CD4-positive, alpha-beta T cell treated with Interleukin-21 for 1 hour (primary cell): ENCODE data around the gene ECI2.

Experiments
- DNase-seq: peaks from one replicate; pipeline ENCODE4 v3.0.0-alpha.2; 2020

Gene ECI2

GRCh38 chr6:4134841-4135664, at the start of gene ECI2:
Gene ECI2, minus strand, starts transcription at chr6:4135575. Its CDS starts 15 bp downstream, at chr6:4135560.
- DNase-seq: no peak

GRCh38 chr6:4180652-4181255, 45.4 kb upstream of the ECI2 start:
- DNase-seq: peak; percentile 5

- DNase-seq: no peak
Observed at GRCh38 chr6:4179960-4180651, 44.7 kb upstream of the ECI2 start.

- no peak for DNase-seq
Observed at GRCh38 chr6:4178737-4179333, 43.5 kb upstream of the ECI2 start.

- no peak for DNase-seq
Observed at GRCh38 chr6:4176907-4177306, 41.5 kb upstream of the ECI2 start.

- no peak for DNase-seq
Observed at GRCh38 chr6:4174042-4174441, 38.7 kb upstream of the ECI2 start.

GRCh38 chr6:4172368-4172767, 37.0 kb upstream of the ECI2 start:
- DNase-seq: no peak

GRCh38 chr6:4170297-4170696, 34.9 kb upstream of the ECI2 start:
- DNase-seq: no peak

GRCh38 chr6:4169028-4169789, 33.8 kb upstream of the ECI2 start:
- no peak for DNase-seq

- no peak for DNase-seq
Observed at GRCh38 chr6:4167833-4168232, 32.5 kb upstream of the ECI2 start.

GRCh38 chr6:4167123-4167522, 31.7 kb upstream of the ECI2 start:
- no peak for DNase-seq

GRCh38 chr6:4164456-4164855, 29.1 kb upstream of the ECI2 start:
- no peak for DNase-seq

GRCh38 chr6:4164117-4164442, 28.7 kb upstream of the ECI2 start:
- DNase-seq: no peak

GRCh38 chr6:4163408-4164116, 28.2 kb upstream of the ECI2 start:
- no peak for DNase-seq

GRCh38 chr6:4162370-4162769, 27.0 kb upstream of the ECI2 start:
- DNase-seq: no peak

GRCh38 chr6:4159491-4159890, 24.1 kb upstream of the ECI2 start:
- DNase-seq: no peak

- DNase-seq: no peak
Observed at GRCh38 chr6:4157506-4157905, 22.1 kb upstream of the ECI2 start.

GRCh38 chr6:4155848-4156466, 20.6 kb upstream of the ECI2 start:
- DNase-seq: peak; percentile 81

- DNase-seq: no peak
Observed at GRCh38 chr6:4153514-4153985, 18.2 kb upstream of the ECI2 start.

GRCh38 chr6:4145083-4145482, 9.7 kb upstream of the ECI2 start:
- no peak for DNase-seq

GRCh38 chr6:4139272-4139671, 3.9 kb upstream of the ECI2 start:
- no peak for DNase-seq

GRCh38 chr6:4138186-4138585, 2.8 kb upstream of the ECI2 start:
- DNase-seq: no peak
